NK-92 treated with Interleukin-12 subunit alpha and Interleukin-12 subunit beta, amount 100 ng/mL, for 24 hours (cell line): ENCODE data around the gene KRTAP9-9.
"Not testable (repeated sequence)": the region's sequence is repeated elsewhere in the genome, so short reads cannot be mapped to it uniquely, and the experiment has no call there.

ENCODE experiments used
- DNase-seq: peaks from one replicate; lab custom pipeline; 2025; lab: John Stamatoyannopoulos, UW

KRTAP9-9 gene

GRCh38 chr17:41265078-41265477 lies 9.9 kb downstream of the KRTAP9-9 start, which contains the start of gene KRTAP9-6:
TSS of gene KRTAP9-6 (plus strand) at chr17:41265378. CDS start at chr17:41265378, 0 bp downstream.
- DNase-seq: no peak

GRCh38 chr17:41267711-41268110 lies 12.5 kb downstream of the KRTAP9-9 start:
- no peak for DNase-seq

GRCh38 chr17:41271323-41271722 lies 16.1 kb downstream of the KRTAP9-9 start:
- DNase-seq: not testable (repeated sequence)

GRCh38 chr17:41271858-41272257 lies 16.7 kb downstream of the KRTAP9-9 start:
- DNase-seq: no peak

- DNase-seq: not testable (repeated sequence)
These were observed 20.5 kb downstream of the KRTAP9-9 start, which contains the start of gene KRTAP9-7 for GRCh38 chr17:41275648-41276190. TSS of gene KRTAP9-7 (plus strand) at chr17:41275698. CDS start at chr17:41275698, 0 bp downstream.

- no peak for DNase-seq
These were observed 23.2 kb downstream of the KRTAP9-9 start for GRCh38 chr17:41278176-41278955.

- DNase-seq: no peak
These were observed 28.9 kb downstream of the KRTAP9-9 start for GRCh38 chr17:41284043-41284442.

- no peak for DNase-seq
These were observed 29.4 kb downstream of the KRTAP9-9 start for GRCh38 chr17:41284546-41284945.

- no peak for DNase-seq
These were observed 31.9 kb downstream of the KRTAP9-9 start for GRCh38 chr17:41287050-41287449.

- no peak for DNase-seq
These were observed 38.8 kb downstream of the KRTAP9-9 start for GRCh38 chr17:41294016-41294415.

GRCh38 chr17:41296846-41297245 lies 41.7 kb downstream of the KRTAP9-9 start:
- DNase-seq: no peak

GRCh38 chr17:41298458-41299135 lies 43.4 kb downstream of the KRTAP9-9 start:
- no peak for DNase-seq

- no peak for DNase-seq
These were observed 46.1 kb downstream of the KRTAP9-9 start for GRCh38 chr17:41301204-41301790.

- DNase-seq: no peak
These were observed 47.0 kb downstream of the KRTAP9-9 start, which contains the start of gene KRTAP29-1 for GRCh38 chr17:41301916-41302901. TSS of gene KRTAP29-1 (minus strand) at chr17:41302851. CDS start at chr17:41302851, 0 bp downstream.

GRCh38 chr17:41302981-41303380 lies 47.8 kb downstream of the KRTAP9-9 start:
- DNase-seq: no peak

- DNase-seq: no peak
These were observed 48.9 kb downstream of the KRTAP9-9 start for GRCh38 chr17:41304091-41304490.
